HG03439 (cell line): ENCODE measurements around the gene CDC42EP5.
"Not testable (repeated sequence)": the region's sequence is repeated elsewhere in the genome, so short reads cannot be mapped to it uniquely, and the experiment has no call there.

Experiments
- ATAC-seq: cut with Tn5 transposase; IDR thresholded peaks from one replicate; pipeline ENCODE4 v1.9.1; 2021; ENCODE audit warnings: mild to moderate bottlenecking, moderate library complexity; ENCODE audit not compliant: unreplicated experiment

CDC42EP5 gene, protein sequence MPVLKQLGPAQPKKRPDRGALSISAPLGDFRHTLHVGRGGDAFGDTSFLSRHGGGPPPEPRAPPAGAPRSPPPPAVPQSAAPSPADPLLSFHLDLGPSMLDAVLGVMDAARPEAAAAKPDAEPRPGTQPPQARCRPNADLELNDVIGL

GRCh38 chr19:54473071-54473891 lies at the start of gene CDC42EP5:
Gene CDC42EP5 (minus strand): TSS chr19:54473296. CDS start chr19:54465547, 7,749 bp downstream.
- ATAC-seq = no peak

GRCh38 chr19:54521860-54522513 lies 48.9 kb upstream of the CDC42EP5 start:
- no peak for ATAC-seq

DNA sequence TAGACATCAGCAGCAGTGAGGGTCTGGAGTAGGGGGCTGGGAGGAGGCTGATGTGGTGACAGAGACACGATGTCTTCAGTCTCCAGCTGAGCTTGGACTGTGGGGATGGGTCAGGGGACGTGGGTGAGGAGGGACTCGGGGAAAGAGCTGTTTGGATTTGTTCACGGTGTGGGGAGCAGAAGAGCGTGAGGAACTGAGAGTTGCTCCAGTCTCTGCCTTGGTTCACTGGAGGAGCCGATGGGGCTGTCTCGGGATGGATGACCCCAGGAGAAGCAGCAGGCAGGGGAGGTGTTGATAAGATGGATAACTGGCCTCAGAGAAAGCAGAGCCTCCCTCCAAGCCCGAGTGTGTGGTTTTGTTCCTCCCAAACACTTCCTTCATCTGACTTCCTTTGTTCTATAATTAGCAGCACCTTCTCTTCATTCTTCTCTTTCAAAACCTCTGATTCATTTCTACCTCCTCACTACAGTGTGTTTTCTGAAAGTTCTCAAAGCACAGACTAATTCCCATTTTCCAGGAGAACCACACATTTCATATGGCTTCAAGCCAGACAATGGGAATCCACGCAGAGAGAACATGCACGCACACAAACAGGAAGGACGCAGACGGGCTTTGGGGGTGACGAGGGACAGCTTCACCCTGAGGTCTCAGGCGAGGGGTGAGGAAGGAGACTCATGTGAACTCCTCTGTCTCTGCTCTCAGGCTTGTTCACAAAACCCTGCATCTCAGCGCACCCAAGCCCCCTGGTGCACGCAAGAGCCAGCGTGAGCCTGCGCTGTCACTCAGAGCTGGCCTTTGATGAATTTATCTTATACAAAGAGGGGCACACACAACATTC lies 48.1 kb upstream of the CDC42EP5 start:
- no peak for ATAC-seq

- ATAC-seq = no peak
Observed at GRCh38 chr19:54518844-54519243, 45.7 kb upstream of the CDC42EP5 start.

GRCh38 chr19:54517483-54517882 lies 44.4 kb upstream of the CDC42EP5 start:
- no peak for ATAC-seq

DNA sequence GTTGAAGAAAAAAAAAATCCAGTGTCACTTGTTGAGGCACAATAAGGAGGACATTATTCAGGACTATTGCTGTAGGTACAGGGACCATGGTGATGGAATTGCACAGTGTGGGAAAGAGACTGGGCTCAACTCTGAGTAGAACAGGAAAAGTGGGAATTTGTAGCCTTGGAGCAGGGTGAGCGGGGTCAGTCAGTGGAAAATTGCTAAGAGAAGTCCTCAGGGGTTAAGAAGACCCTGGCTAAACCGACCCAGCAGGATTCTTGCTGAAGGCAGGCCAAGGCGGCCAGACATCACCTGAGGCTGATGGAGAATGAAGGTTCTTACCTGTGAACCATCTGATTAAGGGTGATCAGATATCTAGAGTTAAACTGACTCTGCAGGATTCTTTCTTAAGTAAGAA lies 42.1 kb upstream of the CDC42EP5 start:
- no peak for ATAC-seq

- not testable (repeated sequence) for ATAC-seq
Observed at GRCh38 chr19:54509200-54509940, 36.3 kb upstream of the CDC42EP5 start.

DNA sequence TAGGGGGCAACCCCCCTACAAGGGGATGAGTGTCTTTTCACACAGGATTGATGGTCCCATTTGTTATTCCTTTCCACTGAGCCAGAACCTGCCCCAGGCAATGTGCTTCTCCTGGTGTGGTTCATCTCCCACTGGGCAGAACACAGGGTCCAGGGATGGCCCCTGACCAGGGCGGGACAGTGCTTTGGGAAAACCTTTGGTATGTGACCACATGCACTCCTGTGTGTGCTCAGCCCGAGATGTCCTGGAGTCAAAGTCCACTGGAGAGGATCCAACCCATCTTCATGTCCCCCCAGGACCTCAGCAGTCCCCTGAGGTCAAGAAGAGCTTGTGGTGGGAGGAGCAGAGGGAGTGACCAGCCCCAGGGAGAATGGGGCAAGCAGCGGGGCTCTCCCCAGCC lies 35.4 kb upstream of the CDC42EP5 start:
- ATAC-seq = not testable (repeated sequence)

DNA sequence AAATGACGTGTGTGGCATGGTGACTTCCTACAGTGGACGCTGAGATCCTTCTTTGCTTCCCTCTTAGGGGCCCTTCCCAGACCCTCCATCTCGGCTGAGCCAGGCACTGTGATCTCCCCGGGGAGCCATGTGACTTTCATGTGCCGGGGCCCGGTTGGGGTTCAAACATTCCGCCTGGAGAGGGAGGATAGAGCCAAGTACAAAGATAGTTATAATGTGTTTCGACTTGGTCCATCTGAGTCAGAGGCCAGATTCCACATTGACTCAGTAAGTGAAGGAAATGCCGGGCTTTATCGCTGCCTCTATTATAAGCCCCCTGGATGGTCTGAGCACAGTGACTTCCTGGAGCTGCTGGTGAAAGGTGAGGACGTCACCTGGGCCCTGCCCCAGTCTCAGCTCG lies 34.7 kb upstream of the CDC42EP5 start:
- no peak for ATAC-seq

GRCh38 chr19:54507038-54507717 lies 34.1 kb upstream of the CDC42EP5 start:
- ATAC-seq = not testable (repeated sequence)

GRCh38 chr19:54506079-54506478 lies 33.0 kb upstream of the CDC42EP5 start:
- no peak for ATAC-seq

GRCh38 chr19:54505542-54505941 lies 32.4 kb upstream of the CDC42EP5 start:
- not testable (repeated sequence) for ATAC-seq

DNA sequence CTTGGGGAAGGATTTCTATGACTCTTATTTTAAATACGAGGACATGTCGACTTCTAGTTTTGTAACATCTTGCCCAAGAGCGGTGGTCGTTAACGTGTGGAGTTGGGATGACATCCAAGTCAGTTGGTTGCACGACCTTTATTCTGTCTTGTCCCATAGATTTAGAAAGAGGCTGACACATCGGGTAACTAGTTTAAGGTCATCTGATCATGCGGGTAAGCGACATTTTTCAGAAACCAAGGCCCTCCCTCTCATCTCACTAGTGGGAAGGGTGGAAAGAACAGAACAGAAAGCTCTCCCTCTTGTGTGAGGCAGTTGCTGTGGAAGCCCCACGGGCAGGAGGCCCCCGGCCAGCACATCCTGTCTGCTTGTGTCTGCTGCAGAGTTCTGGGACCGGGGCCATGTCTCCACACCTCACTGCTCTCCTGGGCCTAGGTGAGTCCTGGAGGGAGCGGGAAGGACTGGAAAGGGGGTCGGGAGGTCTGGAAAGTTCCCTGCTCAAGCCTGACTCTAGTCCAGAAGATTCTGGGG lies 29.5 kb upstream of the CDC42EP5 start, which contains the start of gene LAIR2:
TSS of gene LAIR2 (plus strand) at position 314 of the 531 bp plus-strand sequence. CDS start at position 402, 88 bp downstream.
- ATAC-seq = no peak

DNA sequence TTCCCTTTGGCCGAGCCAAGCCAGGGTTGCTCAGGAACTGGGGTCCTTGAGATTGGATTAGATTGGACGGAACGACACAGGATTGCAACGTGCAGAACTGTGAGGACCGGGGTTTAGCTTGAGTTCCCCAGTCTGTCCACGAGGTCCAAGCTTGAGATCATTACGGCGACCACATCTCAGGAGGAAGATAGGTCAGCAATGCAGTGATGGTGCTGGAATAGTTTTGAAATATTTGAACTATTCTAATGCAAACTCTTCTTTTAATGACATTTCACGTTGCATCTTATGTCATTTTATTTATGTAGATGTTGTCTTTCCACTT lies 25.3 kb upstream of the CDC42EP5 start:
- ATAC-seq = not testable (repeated sequence)

DNA sequence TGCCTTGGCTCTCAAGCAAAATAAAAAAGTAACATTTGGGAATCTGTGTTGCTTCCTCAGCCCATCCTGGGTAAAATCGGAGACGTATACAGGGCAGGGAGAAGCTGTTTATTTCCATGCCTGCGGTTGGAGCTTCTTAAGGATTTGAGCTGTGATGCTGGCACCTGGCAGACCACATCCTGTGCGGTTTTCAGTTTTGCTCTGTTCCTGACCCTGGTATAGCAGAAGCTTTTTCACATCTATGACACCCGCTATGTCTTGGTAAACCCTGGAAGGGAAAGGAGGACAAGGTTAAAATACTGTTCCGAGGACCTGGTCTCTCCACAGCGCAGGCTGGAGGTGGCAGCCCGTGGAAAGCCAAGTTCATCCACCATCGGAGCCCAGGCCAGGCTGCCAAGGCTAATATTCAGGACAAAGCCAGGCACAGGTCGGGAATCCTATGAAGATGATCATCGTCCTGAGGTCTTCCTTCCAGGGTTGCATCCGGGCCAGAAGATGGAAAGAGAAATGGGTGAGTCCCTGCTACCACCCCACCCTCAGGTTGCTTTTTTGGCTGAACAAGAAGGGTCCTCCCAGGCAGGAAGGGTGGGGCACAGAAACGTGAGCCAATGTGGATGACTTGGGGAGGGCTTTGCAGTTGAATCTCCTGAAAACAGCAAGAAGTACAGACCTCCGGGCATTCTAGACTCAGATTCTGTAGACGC lies 24.8 kb upstream of the CDC42EP5 start:
- ATAC-seq = not testable (repeated sequence)

DNA sequence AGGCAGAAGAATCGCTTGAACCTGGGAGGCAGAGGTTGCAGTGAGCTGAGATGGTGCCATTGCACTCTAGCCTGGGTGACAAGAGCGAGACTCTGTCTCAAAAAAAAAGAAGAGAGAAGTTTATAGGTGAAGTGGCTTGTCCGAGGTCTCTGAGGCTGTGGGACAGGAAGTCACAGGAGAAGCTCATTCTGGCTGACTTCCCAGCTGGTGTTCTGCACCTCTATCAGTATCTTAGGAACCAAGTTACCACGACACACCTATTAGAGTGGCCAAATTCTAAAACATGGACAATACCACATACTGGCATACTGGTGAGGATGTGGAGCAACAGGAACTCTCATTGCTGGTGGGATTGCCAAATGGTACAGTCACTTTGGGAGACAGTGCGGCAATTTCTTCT lies 22.2 kb upstream of the CDC42EP5 start:
- ATAC-seq = not testable (repeated sequence)

DNA sequence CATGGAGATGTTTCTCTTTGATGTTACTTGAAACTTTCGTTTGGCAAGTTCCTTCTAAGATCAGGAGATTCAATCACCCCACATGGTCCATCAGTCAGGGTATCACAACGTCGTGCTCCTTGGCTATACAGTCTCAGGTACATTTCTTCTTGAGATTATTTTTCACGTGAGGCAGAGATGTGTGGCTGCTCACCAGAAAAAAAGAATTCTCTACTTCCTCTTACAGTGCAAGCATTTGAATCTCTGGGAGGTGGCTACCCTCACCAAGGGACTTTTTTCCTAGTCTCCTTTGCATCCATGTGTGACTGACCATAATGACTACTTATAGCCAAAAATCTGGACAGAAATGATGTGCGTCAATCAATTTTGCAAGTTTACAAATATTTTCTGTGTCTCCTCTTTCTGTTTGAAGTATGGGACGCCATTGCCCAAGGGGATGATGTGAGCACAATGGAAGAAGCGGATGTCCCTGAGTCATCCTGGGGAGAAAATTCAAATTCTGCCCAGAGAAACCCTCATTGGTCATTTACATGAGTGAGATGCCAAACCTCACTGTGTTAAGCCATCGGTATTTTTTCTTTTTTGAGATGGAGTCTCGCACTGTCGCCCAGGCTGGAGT lies 21.0 kb upstream of the CDC42EP5 start:
- no peak for ATAC-seq

DNA sequence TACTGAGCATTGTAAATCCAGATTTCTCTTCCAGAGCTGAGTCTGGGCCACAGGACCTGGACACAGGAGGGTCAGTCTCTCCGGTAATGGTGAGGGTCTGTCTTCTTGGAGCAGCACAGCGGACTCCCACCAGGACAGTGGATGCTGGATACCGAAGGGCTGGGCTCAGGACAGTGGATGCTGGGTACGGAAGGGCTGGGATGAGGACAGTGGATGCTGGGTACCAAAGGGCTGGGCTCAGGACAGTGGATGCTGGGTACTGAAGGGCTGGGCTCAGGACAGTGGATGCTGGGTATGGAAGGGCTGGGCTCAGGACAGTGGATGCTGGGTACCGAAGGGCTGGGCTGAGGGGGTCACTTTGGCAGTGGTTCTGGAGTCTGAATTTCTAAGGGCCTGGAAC lies 20.0 kb upstream of the CDC42EP5 start:
- not testable (repeated sequence) for ATAC-seq
